NCI-H2196 treated with DMSO at 0.1 percent for 48 hours (cell line): ENCODE results near the gene RAET1G.
"Not testable (repeated sequence)": the region's sequence is repeated elsewhere in the genome, so short reads cannot be mapped to it uniquely, and the experiment has no call there.

Experiments
- DNase-seq: peaks from one replicate; lab custom pipeline; 2025; ENCODE audit not compliant: unreplicated experiment; lab: John Stamatoyannopoulos, UW

Gene RAET1G

DNA sequence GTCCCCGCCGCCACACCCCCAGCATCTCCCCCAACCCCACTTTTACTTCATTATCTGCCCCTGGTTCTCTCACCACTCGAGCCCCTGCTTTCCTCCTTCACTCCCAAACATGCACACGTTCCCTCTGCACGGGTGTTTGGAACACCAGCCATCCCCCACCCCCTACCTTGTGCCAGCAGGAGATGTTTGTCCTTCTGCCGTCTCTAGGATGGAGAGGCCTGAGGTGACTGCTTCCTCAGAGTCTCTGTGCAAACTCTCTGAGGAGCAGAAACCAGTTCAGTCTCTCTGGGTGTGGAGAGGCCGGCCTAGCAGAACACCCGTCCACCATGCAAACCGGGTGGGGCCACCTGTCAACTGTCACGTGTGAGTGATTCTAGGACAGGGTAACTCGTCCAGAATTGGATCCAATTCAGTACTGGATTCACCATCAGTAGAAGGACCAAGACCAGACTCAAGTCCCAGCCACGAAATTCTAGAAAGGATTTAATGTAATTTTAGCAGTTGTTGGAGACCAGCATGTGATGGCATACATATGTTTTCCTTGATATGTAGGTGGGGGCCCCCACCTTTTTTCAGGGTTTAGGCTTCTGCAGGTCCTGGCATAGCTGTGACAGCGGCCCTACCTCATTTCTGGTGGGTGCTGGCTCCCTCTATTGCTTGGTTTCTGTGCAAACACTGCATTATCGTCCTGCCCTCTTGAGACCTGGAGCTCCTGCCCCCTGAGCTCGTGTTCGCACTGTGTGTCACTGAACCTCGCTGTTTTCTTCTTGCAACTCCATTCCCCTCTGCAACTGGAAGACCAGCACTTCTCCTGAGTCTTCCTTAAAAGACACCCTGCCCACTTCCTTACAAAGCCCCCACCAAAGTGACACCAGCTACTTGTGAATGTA is 24.8 kb downstream of the RAET1G start, which contains the start of gene RAET1E:
Gene RAET1E, minus strand, starts transcription at position 259 of the 890 bp plus-strand sequence. CDS start 7,212 bp downstream, outside the sequence.
- no peak for DNase-seq

GRCh38 chr6:149897015-149897697 is 25.8 kb downstream of the RAET1G start:
- DNase-seq: no peak

- no peak for DNase-seq
These were observed 26.4 kb downstream of the RAET1G start for GRCh38 chr6:149896491-149896890.

GRCh38 chr6:149895833-149896271 is 27.1 kb downstream of the RAET1G start:
- DNase-seq: no peak

GRCh38 chr6:149895048-149895590 is 27.8 kb downstream of the RAET1G start:
- DNase-seq: no peak

GRCh38 chr6:149891864-149892263 is 31.1 kb downstream of the RAET1G start:
- not testable (repeated sequence) for DNase-seq

GRCh38 chr6:149891259-149891658 is 31.7 kb downstream of the RAET1G start:
- DNase-seq: no peak

- DNase-seq: no peak
These were observed 32.3 kb downstream of the RAET1G start for GRCh38 chr6:149890629-149891045.

DNA sequence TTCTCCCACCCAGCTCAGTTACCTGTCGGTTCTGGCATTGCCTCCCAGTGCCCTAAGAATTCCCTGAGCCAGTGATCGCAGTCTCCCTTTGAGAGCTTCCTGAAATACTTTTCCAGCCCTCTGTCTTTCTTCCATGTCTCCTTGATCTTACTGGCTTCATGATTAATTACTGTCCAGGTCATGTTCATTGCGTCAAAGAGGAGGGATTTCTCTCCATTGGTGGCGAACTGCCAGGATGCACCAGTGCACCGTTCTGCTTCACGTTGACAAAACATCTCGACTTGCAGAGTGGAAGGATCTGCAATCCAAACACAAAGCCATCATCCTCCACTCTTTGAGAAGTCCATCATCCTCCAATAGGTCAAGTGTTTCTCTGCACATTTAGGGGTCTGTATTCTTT is 33.6 kb downstream of the RAET1G start:
- no peak for DNase-seq

GRCh38 chr6:149888659-149889058 is 34.3 kb downstream of the RAET1G start:
- no peak for DNase-seq

DNA sequence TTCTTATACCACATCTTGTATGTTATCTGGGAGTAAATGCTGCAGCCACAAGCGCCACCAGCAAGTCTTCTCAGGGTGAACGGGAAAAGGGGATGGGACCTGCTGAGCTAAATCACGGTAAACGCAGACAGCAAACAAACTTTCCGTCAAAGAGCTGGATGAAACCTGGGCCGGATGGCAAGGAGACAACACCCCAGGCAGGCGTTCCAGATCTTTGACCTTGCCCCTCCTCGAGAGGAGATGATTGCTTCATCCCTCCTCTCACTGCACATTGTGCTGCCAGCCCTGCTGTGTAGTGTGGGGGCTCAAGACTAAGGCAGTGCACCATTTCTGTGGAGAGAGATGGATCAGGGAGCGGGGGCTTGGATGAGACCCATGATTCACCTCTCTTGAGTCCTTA is 34.8 kb downstream of the RAET1G start:
- DNase-seq: no peak

GRCh38 chr6:149887343-149887742 is 35.6 kb downstream of the RAET1G start:
- no peak for DNase-seq

DNA sequence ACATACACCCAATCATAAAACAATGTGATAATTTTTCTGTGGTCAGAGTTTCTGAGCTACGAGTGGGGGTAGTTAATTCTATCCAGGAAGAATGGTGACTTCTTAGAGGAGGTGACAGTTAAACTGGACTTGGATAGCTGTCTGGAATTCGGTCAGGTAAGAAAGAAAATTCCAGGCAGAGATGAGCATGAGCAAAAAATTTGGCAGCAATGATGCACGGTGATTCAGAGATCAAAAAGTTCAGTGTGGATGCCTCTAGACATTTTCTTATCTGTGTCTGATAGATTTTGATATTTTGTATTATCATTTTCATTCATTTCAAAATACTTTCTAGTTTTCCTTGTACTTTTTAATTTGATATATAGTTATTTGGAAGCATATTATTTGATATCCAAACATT is 37.0 kb downstream of the RAET1G start:
- no peak for DNase-seq

- DNase-seq: no peak
These were observed 38.3 kb downstream of the RAET1G start for GRCh38 chr6:149884617-149885016.

GRCh38 chr6:149884215-149884614 is 38.7 kb downstream of the RAET1G start:
- no peak for DNase-seq

DNA sequence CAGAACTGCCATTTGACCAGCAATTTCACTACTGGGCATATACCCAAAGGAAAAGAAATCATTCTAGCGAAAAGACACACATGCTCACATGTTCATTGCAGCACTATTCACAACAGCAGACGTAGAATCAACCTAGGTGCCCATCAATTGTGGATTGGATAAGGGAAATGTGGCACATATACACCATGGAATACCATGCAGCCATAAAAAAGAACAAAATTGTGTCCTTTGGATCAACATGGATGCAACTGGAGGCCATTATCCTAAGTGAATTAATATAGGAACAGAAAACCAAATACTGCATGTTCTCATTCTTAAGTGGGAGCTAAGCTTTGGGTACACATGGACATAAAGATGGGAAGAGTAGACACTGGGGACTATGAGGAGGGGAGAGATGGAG is 41.1 kb downstream of the RAET1G start:
- no peak for DNase-seq

- no peak for DNase-seq
These were observed 41.7 kb downstream of the RAET1G start for GRCh38 chr6:149881066-149881766.

DNA sequence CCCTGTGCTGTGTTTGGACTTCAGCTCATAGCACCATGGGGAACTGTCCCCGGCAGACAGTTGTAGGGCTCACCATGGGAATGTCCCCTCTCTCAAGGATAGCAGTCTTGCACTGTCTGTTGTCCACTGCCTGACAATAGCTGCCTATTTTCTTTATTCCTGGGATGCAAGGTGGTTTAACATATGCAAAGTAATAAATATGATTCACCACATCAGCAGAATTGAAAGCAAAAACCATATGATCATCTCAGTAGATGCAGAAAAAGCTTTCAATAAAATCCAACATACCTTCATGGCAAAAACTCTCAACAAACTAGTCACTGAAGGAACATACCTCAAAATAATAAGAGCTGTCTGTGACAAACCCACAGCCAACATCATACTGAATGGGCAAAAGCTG is 45.3 kb downstream of the RAET1G start:
- DNase-seq: no peak

- DNase-seq: no peak
These were observed 46.5 kb downstream of the RAET1G start for GRCh38 chr6:149876241-149876933.

DNA sequence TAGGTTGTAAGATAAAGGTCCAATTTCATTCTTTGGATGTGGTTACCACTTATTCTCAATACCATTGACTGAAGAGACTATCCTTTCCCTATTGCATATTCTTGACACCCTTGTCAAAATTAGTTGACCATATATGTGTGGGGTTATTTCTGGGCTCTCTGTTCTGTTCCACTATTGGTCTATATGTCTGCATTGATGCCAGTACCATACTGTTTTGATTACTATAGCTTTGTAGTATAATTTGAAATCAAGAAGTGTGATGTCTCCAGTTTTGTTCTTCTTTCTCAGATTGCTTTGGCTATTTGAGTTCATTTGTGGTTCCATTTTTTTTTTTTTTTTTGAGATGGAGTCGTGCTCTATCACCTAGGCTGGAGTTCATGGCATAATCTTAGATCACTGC is 50.7 kb downstream of the RAET1G start:
- no peak for DNase-seq

DNA sequence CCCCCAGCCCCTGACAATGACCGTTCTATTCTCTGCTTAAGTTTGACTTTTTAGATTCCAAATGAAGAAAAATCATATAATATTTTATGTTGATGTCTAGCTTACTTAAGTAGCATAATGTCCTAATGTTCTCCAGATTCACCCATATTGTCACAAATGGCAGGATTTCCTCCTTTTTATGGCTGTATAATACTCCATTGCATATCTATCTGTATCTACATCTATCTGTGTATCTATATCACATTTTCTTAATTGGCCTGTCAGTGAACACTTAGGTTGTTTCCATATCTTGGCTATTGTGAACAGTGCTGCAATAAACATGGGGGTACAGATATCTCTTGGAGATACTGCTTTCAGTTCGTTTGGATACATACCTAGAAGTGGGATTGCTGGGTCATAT is 51.7 kb downstream of the RAET1G start:
- no peak for DNase-seq
